ENCODE measurements around the gene HSD17B12.

DNA sequence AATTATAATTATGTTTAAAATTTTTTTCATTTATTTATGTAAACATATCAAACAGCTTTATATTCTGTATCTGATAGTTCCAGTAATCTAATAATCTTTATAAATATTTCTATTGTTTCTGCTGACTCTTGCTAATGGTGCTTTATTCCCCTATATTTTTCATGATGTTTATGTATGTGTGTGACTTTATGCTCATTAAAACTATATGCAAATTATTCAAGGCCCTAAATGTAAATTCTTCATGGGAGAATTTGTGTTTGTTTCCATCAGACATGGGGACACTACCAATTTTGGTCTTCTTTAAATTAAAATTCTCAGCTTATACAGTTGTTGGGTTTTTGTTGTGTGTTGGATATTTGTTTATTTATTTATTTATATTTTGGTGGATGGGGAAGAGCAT, 186.4 kb downstream of the HSD17B12 start:
- TF ChIP-seq POLR2AphosphoS5 (IDR thresholded peaks at IDR 0.05) (no peak), CTCF (IDR thresholded peaks at IDR 0.05; ENCODE audit: poor library complexity, severe bottlenecking) (no peak), EP300 (conservative IDR thresholded peaks at IDR 0.05; ENCODE audit: poor library complexity, severe bottlenecking) (no peak), SMC3 (conservative IDR thresholded peaks at IDR 0.05; ENCODE audit: poor library complexity) (no peak), RAD21 (conservative IDR thresholded peaks at IDR 0.05) (no peak), REST (IDR thresholded peaks at IDR 0.05; ENCODE audit: borderline replicate concordance) (no peak), TAF1 (IDR thresholded peaks at IDR 0.05; ENCODE audit: low read depth) (no peak)

Data from neural cell (in vitro differentiated cells).